ENCODE results near the gene CACFD1. TPM values are rescaled to one million over a fixed set of nuclear protein-coding genes. Genes with fewer than 3 reads are reported as not detected.

The CACFD1 gene
- total RNA-seq, 1 donor from 2014 or later, result 42.6 TPM

GRCh38 chr9:133460405-133461175 is 812 bp downstream of the CACFD1 start:
- Mint-ChIP-seq H3K27ac (ENCODE audit: unreplicated experiment) (peak overlapping the region; percentile 71), H3K9me3 (no peaks in the 10 kb centered on the region), H3K36me3 (ENCODE audit: low read depth) (no peaks in the 10 kb centered on the region), H3K4me1 (peaks cover 21% of the 10 kb centered on the region), H3K27me3 (ENCODE audit: low read depth) (no peaks in the 10 kb centered on the region), H3K4me3 (peak overlapping the region; percentile 92)
- no peak for DNase-seq (ENCODE audit: low read depth, low spot score)
- TF ChIP-seq CTCF (conservative IDR thresholded peaks at IDR 0.05), result no peak

DNA sequence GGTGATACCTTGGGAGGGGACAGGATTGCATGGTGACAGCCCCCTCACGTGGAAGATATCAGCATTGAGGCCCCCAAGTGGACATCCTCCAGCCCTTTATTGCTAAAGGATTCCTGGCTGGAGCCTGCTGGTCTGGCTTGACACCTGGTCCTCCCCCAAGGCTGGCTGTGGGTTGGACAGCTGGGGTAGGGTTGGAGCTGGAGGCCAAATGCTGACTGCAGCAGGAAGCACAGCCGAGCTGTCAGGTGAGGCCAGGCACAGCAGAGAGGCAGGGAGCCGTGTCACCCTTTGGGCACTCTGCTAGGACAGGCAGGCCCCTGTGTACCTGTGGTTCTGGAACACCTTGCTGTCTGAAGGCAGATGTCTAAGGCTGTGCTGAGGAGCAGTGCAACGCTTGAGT is 2.2 kb downstream of the CACFD1 start:
- H3K27me3 Mint-ChIP-seq (ENCODE audit: low read depth), result no peaks in the 10 kb centered on the region
- no peak for TF ChIP-seq CTCF (conservative IDR thresholded peaks at IDR 0.05)
- H3K4me1 Mint-ChIP-seq, result peaks cover 21% of the 10 kb centered on the region
- peak overlapping the region; percentile 92 for H3K4me3 Mint-ChIP-seq
- no peaks in the 10 kb centered on the region for H3K36me3 Mint-ChIP-seq (ENCODE audit: low read depth)
- no peak overlapping the region for H3K27ac Mint-ChIP-seq (ENCODE audit: unreplicated experiment)
- no peaks in the 10 kb centered on the region for H3K9me3 Mint-ChIP-seq
- DNase-seq (ENCODE audit: low read depth, low spot score), result no peak

- Mint-ChIP-seq H3K4me1 (peaks cover 21% of the 10 kb centered on the region), H3K9me3 (no peaks in the 10 kb centered on the region), H3K27me3 (ENCODE audit: low read depth) (no peaks in the 10 kb centered on the region), H3K36me3 (ENCODE audit: low read depth) (no peaks in the 10 kb centered on the region), H3K4me3 (peak overlapping the region; percentile 65), H3K27ac (ENCODE audit: unreplicated experiment) (peak overlapping the region; percentile 35)
- DNase-seq (ENCODE audit: low read depth, low spot score), result no peak
- TF ChIP-seq CTCF (conservative IDR thresholded peaks at IDR 0.05), result peak; percentile 33
Measured at GRCh38 chr9:133463234-133463863, 3.6 kb downstream of the CACFD1 start.

- peaks cover 18% of the 10 kb centered on the region for H3K4me1 Mint-ChIP-seq
- TF ChIP-seq CTCF (conservative IDR thresholded peaks at IDR 0.05), result no peak
Measured at GRCh38 chr9:133463864-133464615, 4.3 kb downstream of the CACFD1 start.

DNA sequence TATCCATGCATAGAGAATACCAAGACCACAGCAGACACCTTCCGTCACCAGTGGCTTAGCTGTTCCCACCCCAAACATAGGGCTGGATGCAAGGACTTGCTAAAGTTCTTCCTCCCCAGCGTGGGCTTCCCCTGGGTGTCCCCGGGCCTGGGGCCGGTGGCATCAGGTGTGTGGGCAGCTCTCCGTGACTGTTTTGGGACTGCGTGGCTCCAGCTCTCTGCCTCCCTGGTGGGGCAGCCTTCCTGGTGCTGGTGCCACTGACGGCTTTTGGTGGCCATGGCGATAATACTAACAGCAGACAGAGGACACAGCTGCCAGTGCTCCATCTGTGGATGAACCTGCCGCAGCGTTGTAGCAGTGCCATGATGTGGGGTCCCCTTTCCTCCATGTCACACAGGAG is 4.9 kb downstream of the CACFD1 start:
- no peak for TF ChIP-seq CTCF (conservative IDR thresholded peaks at IDR 0.05)
- Mint-ChIP-seq H3K4me1 (peaks cover 14% of the 10 kb centered on the region), H3K36me3 (ENCODE audit: low read depth) (no peaks in the 10 kb centered on the region), H3K4me3 (no peak overlapping the region), H3K27me3 (ENCODE audit: low read depth) (no peaks in the 10 kb centered on the region), H3K27ac (ENCODE audit: unreplicated experiment) (no peak overlapping the region), H3K9me3 (no peaks in the 10 kb centered on the region)
- DNase-seq (ENCODE audit: low read depth, low spot score), result no peak

More at GRCh38 chr9:133463864-133464615, 4.3 kb downstream of the CACFD1 start:
- peak overlapping the region; percentile 65 for H3K4me3 Mint-ChIP-seq
- H3K27ac Mint-ChIP-seq (ENCODE audit: unreplicated experiment), result peak overlapping the region; percentile 35
- no peaks in the 10 kb centered on the region for H3K27me3 Mint-ChIP-seq (ENCODE audit: low read depth)
- no peak for DNase-seq (ENCODE audit: low read depth, low spot score)
- H3K9me3 Mint-ChIP-seq, result no peaks in the 10 kb centered on the region
- H3K36me3 Mint-ChIP-seq (ENCODE audit: low read depth), result no peaks in the 10 kb centered on the region
